Skin epidermis (tissue), 12 donors: ENCODE results near the gene RTN4.
A peak's percentile ranks its signal among the peaks of the same experiment; 100 is the strongest.

ENCODE experiments used
- H3K27ac ChIP-seq, 21 experiments: fragments of 200-600 bp; sonication (generic) in 11 of 21; one replicate each; pipeline ENCODE4 v1.5.0; 2020; ENCODE audit warnings: mild to moderate bottlenecking in 3 of 21, inconsistent platforms in 2 of 21, moderate library complexity in 2 of 21
- H3K4me3 ChIP-seq, 7 experiments: fragments of 200-600 bp; sonication (generic) in 2 of 7; one replicate each; pipeline ENCODE4 v1.5.0; 2020; ENCODE audit warnings: inconsistent platforms in 2 of 7, mild to moderate bottlenecking in 2 of 7, moderate library complexity in 1 of 7

Gene RTN4

DNA sequence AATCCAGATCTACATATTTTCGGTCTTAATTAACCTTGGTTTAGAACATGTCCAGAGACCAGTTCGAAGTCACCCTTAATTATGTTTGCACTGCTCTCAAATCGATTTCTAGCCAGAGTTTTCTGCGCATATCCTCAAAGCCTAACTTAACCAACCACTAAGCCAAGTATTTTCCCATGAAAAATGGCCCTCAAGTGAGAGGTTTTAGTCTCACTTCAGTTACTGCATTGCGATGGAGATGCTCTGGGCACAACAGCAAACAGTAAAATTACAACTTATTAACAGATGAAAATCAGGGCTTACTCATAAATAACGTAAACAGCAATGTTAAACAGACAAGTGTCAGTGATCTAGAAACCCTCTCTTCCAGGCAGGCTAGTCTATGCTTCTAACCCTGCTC, 4.5 kb downstream of the RTN4 start:
- peak overlapping the region in 7 of 21 experiments; percentile 1 to 51 (median 19) for H3K27ac ChIP-seq
- H3K4me3 ChIP-seq: peak overlapping the region in 2 of 7 experiments; percentile 92 to 99

DNA sequence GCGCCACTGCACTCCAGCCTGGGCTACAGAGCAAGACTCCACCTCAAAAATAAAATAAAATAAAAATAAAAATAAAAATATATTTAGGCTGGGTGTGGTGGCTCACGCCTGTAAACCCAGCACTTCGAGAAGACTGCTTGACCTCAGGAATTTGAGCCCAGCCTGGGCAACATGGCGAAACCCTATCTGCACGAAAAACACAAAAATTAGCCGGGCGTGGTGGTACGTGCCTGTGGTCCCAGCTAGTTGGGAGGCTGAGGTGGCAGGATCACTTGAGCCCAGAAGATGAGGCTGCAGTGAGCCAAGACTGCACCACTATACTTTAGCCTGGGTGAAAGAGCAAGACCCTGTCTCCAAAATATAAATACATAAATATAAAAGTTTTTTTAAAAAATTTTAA, 6.4 kb downstream of the RTN4 start:
- H3K4me3 ChIP-seq: no peak overlapping the region
- H3K27ac ChIP-seq: no peak overlapping the region

DNA sequence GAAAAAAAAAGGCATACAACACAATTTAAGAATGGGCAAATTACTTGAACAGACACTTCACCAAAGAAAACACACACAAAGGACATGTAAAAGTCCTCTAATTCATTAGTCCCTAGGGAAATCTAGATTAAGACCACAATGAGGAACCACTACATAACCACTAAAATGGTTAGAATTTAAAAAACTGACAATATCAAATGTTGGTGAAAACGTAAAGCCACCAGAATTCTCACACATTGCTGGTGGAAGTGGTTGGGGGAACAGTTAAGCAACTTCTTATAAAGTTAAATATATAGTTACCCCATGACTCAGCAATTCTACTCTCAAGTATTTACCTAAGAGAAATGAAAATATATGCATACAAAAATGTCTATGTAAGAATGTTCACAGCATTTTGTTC, 11.8 kb downstream of the RTN4 start:
- no peak overlapping the region for H3K4me3 ChIP-seq

DNA sequence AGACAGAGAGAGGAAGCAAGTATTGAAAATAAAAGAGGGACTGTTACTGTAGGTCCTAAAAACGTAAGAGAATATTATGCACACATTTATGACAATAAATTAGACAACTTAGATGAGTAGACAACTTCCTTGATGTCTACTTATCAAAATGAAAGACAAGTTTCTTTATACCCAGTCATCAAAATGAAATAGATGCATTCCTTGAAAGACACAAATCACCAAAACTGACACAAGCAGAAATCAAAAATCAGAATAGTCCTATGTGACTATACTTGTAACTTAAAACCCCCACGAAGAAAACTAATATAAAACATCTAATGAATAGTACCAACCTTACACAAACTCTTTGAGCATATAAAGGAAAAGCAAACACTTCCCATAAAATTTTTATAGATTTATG, 14.5 kb downstream of the RTN4 start:
- no peak overlapping the region for H3K4me3 ChIP-seq

More for the DNA sequence above, 11.8 kb downstream of the RTN4 start:
- H3K27ac ChIP-seq: no peak overlapping the region

DNA sequence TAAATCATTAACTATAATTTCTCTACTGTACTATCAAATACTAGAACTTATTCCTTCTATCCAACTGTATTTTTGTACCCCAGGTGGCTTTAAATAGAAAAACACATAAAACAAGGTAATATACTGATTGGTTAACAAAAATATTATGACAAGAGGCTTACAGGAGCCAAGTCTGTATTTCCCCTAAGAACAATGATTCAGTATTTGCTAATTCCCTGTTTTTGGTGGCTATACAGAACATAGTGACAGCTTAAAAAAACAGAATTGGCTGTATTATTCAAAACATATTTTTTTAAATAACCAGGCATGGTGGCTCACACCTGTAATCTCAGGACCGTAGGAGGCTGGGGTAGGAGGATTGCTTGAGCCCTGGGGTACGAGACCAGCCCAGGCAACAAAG, 16.3 kb downstream of the RTN4 start:
- Histone ChIP-seq H3K4me3 (no peak overlapping the region), H3K27ac (no peak overlapping the region)

More for the DNA sequence above, 14.5 kb downstream of the RTN4 start:
- no peak overlapping the region for H3K27ac ChIP-seq

DNA sequence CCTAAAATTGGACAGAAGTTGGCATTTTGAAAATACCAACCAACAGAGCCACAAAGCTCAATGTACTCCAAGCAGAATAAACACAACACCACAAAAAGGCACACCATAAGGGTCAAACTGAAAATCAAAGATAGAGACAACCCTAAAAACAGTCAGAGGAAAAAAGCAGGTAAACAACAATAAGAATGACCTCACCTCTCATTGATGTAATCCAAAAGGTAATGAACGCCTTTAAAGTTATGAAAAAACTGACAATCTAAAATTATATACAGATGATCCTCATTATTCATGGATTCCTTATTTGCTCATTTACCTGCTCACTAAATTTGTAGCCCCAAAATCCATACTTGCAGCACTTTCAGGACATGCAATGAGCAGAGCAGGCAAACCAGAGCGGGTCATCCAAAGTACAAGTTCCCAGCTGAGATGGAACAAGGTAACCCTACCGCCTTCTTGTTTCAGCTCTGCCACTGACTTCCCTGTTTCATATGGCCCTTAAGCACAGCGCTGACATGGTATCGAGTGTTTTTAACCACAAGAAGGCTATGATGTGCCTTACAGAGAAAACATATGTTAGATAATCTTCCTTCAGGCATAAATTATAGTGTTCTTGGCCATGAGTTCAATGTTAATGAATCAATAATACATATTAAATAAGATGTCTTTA, 17.0 kb downstream of the RTN4 start:
- no peak overlapping the region for H3K4me3 ChIP-seq
- no peak overlapping the region for H3K27ac ChIP-seq

DNA sequence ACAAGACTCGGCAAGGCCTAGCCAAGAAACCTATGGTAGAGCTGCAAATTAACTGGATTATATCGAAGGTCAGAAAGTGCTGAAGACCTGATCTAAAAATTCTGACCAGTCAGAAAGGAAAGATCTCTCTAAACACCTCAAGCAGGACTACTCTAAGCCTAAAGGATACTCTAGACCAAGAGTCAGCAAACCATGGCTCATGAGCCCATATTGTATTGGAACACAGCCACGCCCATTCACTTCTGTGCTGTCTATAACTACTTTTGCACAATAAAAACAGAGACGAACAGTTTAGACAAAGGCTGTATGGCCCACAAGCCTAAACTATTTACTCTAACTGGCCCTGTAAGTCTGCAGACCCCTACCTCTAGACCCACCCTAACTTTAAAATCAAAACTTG, 18.7 kb downstream of the RTN4 start:
- Histone ChIP-seq H3K4me3 (no peak overlapping the region), H3K27ac (no peak overlapping the region)

DNA sequence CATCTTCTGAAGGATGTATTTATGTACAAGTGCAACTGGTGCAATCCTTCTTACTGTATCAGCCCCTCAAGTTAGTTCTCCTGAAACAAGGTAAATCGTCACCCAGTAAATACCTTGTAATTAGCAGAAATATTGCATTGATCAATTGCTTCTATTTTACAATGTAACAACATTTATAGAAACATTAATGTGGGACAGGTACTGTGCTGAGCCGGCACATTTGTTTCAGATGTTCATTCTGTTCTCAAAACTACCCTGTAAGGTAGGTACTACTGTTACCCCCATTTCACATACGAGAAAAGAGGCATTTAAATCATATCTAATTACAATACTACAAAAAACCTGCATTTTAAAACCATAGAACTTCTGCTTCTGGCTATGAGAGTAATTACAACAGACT, 19.5 kb downstream of the RTN4 start:
- H3K4me3 ChIP-seq: no peak overlapping the region
- no peak overlapping the region for H3K27ac ChIP-seq

DNA sequence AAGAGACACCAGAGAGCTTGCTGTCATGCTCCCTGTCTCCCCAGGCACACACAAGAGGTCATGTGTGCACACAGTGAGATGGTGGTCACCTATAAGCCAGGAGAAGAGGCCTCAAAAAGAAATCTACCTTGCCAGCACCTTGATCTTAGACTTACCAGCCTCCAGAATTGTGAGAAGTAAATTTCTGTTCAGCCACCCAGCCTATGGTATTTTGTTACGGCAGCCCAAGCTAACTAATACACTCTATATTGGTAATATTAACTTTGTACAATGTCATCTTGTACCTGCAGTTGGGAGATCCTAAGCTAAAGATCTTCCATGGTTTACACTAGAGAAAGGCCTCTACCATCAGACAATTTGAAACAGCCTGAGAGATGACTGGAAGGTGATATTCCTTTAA, 21.2 kb downstream of the RTN4 start:
- H3K27ac ChIP-seq: no peak overlapping the region
- H3K4me3 ChIP-seq: no peak overlapping the region

DNA sequence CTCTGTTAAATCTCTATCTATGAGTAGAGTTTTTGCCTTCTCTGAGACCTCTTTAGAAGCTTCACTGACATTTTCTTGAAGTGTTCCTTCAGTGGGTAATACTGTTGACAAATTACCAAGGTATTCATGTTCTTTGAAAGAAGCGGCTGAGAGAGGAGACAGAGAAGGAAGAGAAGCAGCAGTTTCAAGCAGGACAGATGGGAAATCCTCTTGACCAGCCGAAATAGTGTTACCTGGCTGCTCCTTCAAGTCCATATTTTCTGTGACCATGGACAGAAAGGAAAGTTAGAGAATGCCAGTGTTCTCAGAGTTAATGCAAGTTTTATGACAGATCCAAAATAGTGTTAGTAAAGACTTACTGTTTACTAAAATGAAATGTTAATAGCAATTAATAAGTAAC, 23.0 kb downstream of the RTN4 start:
- Histone ChIP-seq H3K27ac (no peak overlapping the region), H3K4me3 (no peak overlapping the region)

DNA sequence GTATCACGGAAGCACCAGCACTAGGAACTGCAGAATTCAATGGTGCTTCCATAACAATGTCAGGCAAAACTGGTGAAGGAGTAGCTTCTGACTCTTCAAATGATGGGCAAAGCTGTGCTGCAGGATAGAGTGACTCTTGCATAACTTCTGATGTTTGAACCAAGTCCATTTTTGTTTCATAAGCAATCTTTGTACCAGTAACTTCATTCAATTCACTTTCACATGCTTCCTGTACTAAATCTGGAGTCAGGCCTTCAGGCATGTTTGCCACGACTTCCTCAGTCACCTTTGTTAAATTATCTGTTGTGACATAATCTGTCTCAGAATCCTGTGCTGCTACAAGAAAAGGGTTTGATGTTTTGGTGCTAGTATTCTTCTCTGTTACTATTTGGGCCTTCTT, 24.0 kb downstream of the RTN4 start:
- Histone ChIP-seq H3K27ac (peak overlapping the region in 1 of 21 experiments; percentile 21), H3K4me3 (no peak overlapping the region)

DNA sequence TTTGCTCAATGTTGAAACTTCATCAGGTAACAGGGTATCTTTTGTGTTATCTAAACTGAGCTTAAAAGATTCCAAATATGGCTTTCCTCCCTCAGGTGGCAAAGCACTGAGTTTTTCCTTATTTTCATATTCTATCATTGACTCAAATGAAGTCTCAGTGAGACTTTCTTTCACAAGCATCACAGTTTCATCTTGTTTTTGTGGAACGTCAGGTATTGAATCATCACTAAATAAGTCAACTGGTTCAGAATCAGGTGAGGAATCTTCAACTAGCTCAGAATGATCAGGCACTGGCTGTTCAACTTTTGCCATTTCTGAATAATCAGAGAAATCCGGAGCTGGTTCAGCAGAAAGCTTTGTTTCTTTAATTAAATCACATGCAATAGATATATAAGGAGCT, 24.6 kb downstream of the RTN4 start:
- no peak overlapping the region for H3K27ac ChIP-seq
- H3K4me3 ChIP-seq: no peak overlapping the region

DNA sequence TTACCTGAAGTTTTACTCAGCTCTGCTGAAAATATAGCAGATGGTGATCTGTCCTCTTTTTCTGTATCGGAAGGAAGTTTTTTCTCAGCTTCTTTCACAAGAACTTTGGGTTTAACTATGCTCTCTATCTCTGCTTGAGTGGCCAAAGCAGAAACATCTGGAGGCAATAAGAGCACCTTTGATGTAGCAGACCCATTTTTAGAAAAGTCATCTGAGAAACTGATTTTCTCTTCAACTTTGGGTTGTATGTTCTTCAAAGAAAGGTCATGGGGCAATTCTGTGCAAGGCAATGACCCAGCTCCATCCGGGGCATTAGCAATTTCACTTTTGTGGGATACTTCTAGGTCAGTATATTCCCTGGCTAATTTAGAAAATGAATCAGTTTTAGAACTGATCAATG, 25.2 kb downstream of the RTN4 start:
- Histone ChIP-seq H3K27ac (peak overlapping the region in 1 of 21 experiments; percentile 7), H3K4me3 (no peak overlapping the region)

DNA sequence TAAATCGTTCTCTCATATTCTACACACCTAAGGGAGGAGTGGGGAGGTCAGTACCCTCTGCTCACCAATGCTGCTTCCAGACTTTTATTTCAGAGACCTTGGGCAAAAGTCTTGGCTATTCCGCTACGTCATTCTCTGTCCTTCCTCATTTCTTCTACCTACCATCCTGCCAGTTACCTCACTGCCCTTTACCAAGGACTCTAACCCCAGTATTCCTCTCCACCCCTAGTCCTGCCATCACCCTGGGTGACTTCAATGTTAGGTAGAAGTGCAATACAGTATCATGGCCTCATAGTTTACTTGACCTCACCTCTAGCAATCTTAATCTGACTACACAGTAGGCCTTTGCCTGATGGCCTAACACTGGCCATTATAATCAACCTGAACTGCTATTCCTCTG, 27.8 kb downstream of the RTN4 start:
- Histone ChIP-seq H3K27ac (peak overlapping the region in 1 of 21 experiments; percentile 2), H3K4me3 (no peak overlapping the region)

DNA sequence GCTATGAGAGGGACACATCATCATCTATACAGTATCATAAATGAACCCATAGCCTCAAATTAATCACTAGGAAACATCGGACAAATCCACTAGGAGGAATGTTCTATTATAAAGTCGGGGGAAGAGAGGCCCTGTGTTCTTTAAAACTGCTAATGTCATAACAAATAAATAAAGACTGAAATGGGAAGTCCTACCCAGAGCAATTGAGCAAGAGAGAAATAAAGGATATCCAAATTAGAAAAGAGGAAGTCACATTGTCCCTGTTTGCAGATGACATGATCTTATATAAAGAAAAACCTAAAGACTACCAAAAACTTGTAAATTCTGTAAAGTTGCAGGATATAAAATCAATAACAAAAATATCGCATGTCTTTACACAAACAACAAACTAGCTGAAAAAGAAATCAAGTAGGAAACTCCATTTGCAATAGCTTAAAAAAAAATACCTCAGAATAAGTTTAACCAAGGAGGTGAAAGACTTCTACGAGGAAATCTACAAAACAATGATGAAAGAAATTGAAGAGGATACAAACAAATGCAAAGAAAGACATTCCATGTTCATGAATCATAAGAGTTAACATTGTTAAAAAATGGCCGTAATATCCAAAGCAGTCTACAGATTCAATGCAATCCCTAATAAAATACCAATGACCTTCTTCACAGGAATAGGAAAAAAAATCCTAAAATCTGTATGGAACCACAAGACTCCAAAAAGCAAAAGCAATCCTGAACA, 30.6 kb downstream of the RTN4 start:
- Histone ChIP-seq H3K4me3 (no peak overlapping the region), H3K27ac (peak overlapping the region in 2 of 21 experiments; percentile 30 to 64)

DNA sequence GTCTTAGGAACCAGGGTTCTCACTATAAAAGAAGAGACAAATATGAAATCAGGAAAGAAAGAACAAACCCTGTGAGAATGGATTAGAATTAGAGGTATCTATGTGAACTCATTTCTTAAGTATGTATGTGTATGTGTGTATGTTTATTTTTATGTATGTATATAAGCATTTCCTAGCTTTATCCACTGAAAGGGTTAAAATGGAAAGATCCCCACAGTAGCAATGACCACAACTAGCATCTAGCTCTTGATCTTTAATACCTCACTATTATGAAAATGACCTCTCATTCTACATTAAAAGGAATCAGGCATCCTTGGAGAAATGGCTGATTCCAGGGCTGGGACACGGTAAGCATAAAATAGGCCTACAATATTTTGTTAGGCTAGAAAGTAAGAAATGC, 31.6 kb downstream of the RTN4 start:
- Histone ChIP-seq H3K4me3 (no peak overlapping the region), H3K27ac (peak overlapping the region in 1 of 21 experiments; percentile 30)

DNA sequence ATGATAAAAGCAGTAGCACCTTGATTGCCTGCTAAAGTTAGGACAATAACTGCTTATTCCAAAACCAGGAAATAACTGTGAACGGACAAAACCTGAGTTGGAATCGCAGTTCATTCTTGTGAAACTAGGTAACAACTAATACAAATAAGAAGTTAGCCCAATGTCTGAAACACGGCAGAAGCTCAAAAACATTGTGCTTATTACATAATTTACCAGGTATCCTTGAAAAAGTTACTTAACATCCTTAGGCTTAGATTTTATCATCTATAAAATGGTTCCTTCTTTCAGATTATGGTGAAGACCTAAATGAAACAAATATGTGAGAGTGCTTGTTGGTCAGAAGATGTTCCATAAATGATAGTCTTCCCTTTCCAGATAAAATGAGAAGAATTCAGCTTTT, 32.4 kb downstream of the RTN4 start:
- Histone ChIP-seq H3K27ac (no peak overlapping the region), H3K4me3 (no peak overlapping the region)

DNA sequence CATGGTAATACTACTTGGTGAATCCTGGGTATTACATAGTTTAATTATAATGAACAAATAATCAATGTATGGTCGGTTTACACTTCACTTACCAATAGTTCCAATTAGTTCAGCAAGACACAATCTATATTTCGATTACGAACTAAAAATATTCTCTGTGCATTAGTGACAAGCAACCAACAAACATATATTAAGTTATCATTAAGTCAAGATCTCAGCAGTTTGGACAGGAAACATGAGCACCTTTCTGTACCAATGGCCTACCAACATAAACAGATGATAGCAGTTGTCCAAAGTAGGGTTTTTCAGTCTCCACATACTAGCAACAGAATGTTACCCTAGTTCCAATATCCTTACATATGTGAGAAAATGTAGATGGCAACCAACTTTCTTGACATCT, 32.8 kb downstream of the RTN4 start:
- H3K27ac ChIP-seq: no peak overlapping the region
- no peak overlapping the region for H3K4me3 ChIP-seq

DNA sequence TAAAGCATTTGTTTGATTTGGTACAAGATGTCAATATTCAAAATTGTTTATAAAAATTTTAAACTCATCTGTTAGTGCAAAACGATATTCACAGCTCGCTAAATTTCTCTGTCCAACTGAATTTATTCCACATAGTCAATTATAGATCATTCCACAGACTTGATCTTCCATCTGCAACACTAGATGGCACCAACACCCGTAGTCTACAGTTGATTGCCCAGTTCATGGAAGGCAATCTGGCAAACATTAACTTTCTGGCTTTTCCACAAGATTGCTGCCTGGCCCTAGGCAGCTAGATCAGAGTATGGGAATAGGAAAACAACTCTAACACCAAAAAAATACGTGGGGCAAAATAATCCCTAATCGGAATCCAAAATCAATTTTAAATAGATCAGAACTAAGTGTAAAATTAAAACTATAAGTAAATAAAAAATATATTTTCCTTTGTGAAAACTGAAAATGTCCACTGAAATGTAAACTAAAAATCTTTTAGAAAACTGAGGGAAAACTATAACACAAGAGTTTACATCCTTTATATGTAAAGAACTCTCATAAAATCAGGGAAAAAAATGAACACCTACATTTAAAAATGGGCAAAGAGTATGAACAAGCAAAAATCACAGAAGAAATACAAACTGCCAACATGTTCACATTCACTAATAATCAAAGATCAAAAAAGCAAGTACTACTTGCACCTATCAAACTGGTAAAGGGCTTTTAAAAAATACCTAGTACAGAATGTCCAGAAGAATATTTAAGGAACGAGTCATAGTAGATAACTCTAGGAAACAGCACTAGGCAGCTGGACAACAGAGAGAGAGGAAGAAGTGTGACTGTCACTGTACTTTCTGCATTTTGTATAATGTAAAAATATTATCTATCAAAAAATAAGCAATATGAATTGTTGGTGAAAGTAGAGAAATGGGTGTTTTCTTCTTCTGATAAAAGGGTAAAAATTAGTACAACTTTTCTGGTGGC, 35.0 kb downstream of the RTN4 start:
- no peak overlapping the region for H3K27ac ChIP-seq

DNA sequence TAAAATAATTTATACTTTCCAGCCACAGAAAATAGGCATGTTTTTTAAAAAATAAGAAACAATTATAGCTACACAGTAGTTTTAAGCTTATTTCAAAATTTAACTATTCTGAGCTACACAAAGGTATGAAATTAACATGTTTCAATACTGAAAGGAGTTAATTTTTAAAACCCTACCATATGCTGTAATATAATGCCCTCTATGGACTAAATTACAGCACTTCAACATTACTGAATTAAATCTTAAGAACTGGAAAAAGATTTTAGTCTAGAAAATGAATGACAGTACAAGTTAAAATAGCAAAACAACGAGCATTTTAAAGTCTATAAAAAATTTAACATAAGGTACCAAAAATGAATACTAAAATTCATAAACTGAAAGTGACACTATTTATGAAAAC, 36.3 kb downstream of the RTN4 start:
- Histone ChIP-seq H3K4me3 (no peak overlapping the region), H3K27ac (peak overlapping the region in 1 of 21 experiments; percentile 3)

More for the DNA sequence above, 35.0 kb downstream of the RTN4 start:
- no peak overlapping the region for H3K4me3 ChIP-seq
